MM.1S (cell line): ENCODE data around the gene S100A7A.

Experiments
- CTCF ChIP-seq: fragments of 300-600 bp; sonication (generic); IDR thresholded peaks from 2 replicates; pipeline ENCODE4 v1.5.1; 2016; ENCODE audit warnings: antibody characterized with exemption, low read length, mixed read lengths
- EZH2phosphoT487 ChIP-seq: fragments of 300-600 bp; sonication (generic); IDR thresholded peaks from 2 replicates; pipeline ENCODE4 v1.6.1; 2018; ENCODE audit warnings: antibody characterized with exemption, low read length

- TF ChIP-seq CTCF (no peak), EZH2phosphoT487 (no peak)
These were observed 42.2 kb upstream of the S100A7A start for GRCh38 chr1:153374071-153374470.
